ENCODE measurements around the gene CFAP126.
"Not testable (repeated sequence)": the region's sequence is repeated elsewhere in the genome, so short reads cannot be mapped to it uniquely, and the experiment has no call there.

Gene CFAP126

DNA sequence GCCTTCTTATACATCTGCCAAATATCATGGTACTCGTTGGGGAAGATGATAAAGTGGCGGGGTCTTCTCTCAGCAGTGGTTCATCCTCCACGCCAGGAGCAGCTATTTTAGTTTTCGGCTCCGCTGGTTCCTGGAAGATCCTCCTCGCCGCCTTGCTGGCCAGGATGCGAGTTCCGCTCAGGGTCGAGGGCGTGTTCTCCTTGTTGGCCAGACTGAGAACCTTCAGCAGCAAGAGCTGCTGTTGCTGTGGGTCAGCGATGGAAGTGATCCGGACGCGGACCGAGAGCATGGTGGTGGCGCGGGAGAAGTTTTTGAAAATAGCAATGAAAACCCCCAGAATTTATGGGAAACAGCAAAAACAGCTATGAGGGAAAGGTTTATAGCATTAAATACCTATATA is 11.4 kb upstream of the CFAP126 start:
- no peak for DNase-seq

DNA sequence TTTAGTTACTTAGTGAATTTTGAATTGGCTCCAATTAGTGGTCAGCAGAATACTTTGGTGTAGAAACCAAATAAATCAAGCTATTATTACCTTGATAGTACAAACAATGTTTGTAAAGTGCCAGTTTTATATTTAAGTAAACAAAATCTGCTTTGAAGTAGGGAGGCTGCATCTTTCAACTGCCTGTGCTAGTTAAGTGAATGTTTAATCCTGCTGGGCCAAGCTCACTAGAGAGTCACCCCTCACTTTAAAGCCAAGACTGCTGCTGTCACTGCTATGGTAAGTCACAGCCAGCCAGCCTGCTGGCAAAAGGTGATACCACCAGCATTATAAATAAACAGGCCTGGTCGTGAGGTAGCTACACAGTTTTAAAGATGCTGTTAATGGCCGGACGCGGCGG is 10.3 kb upstream of the CFAP126 start:
- DNase-seq: no peak

DNA sequence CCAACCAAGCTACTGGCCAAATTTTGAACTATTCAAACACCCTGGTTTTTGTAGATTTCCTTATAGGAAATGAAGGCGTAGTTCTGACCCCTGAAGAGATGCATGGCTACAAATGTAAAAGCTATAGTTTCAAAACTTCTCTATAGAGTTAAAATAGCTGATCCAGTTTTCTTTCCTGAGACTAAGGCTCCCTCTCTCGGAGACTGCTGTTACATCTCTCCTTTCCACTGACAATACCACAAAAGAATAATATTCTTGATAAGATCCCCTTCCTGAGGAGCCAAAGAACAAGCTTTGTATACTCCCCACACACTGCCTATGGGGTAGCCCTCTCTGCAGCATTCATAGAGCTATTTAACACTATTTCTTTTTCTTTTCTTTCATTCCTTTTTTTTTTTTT is 6.7 kb upstream of the CFAP126 start:
- no peak for DNase-seq

DNA sequence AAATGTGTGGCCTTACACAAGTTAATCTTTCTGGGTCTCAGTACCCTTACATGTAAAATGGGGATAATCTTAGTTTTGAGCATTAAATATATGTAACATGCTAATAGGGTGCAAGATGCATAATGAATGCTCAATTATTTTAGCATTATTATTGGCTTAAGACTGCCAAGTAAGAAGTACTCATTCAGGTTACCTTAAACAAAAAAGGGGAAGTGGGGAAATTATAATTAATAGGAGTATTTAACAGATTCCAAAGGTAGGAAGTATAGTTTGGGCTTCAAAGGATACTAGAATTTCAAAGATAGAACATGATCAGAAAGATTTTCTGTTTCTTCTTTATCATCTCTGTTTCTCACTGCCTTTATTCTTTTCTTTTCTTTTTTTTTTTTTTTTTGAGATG is 5.8 kb upstream of the CFAP126 start:
- no peak for DNase-seq

DNA sequence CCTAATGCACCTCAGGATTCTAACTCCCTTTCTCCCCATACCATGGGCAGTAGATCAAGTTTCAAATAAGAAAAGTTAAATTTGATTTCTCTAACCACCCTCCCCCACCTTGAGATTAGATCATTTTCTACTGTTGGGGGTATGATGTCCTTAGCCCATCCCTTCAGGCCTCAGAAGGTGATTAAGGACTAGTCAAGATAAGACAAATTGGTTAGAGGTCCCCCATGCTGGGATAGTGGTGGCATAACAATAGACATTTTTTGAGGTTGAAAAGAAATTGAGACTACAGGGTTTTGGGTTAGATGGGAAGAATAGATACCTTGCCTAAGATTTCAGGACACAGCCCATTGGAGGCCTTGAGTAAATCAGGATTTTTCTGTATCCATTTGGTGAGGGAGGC is 2.5 kb downstream of the CFAP126 start:
- no peak for DNase-seq

DNA sequence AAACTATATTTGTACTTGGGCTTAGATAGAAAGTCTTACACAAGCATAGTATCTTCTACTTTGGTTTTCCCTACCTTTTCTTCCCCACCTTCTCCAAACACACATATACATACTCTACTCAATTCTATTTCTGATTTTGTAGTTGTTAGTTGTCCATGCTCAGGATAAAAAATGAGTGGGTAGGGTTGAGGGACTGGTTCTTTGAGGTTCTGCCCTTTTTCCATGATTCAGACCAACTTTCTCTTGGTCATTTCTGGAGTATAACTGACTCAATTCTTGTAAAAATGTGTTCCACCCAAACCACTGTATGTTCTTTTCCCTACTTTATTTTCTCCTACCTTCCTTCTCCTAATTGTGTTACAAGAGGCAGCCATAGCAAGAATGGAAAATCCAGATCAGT is 3.3 kb downstream of the CFAP126 start:
- no peak for DNase-seq

DNA sequence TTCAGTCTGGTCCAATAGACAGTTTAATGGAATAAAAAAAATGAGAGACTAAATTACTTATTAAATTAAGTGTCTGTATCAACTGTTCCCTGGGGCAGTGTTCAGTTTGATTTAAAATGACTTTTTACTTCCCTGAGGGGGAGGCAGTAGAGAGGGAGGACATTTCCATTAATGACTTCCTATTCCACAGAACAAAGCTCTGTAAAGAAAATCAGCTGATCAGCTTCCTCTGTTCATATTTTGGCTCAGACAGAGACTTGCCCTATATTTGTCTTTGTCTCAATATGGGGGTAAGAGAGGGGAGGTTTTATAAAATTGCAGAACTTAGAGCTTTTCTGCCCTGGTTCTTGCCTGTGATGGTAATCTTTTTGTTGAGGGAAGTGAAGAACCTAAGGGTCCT is 8.4 kb downstream of the CFAP126 start:
- no peak for DNase-seq

DNA sequence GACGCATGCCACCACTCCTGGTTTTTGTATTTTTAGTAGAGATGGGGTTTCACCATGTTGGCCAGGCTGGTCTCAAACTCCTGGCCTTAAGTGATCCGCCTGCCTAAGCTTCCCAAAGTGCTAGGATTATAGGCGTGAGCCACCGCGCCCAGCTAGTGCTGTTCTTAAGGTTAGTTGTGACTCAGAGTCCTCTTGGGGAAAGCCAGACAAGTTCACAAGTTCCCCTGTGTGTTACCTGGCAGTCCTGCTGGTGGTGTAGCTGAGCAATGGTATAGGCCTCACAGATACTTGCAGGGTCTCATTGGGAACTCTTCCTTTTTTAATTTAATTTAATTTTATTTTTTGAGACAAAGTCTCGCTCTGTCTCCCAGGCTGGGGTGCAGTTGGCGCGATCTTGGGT is 10.6 kb downstream of the CFAP126 start:
- DNase-seq: no peak

DNA sequence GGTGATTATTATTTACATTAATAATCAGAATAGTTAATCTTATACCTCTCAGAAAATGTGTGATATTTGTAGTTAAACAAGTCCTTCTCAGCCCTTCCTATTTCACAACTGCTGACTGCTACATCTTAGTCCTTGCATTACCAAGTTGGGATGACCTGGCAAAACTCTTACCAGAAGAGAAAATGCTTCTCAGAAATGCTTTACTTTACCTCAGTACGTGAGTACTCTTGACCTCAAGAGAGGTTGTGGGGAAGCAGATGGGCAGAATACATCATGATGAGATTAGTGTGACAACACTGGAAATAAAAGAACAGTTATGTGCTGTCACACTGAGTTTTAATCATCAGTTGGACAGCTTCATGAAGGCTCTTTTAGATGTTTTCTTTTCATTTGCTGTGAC is 16.2 kb downstream of the CFAP126 start:
- DNase-seq: no peak

DNA sequence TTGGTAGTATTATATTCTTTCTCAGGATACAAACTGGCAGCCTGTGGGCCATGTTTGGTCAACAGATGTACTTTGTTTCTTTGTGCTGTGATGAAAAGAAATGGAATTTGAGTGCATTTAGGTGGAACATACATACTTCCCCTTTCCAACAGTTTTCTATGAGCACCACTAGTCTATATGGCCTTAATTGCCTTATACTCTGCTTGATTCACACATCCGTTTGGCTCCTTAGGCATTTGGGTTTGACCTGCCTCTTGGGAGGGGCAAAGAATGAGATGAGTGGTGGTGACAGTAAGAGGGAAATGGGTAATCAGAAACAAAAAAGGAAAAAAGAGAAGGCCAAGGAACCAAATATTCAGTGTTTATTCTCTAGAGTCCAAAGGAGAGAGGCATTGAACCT is 17.0 kb downstream of the CFAP126 start:
- no peak for DNase-seq

DNA sequence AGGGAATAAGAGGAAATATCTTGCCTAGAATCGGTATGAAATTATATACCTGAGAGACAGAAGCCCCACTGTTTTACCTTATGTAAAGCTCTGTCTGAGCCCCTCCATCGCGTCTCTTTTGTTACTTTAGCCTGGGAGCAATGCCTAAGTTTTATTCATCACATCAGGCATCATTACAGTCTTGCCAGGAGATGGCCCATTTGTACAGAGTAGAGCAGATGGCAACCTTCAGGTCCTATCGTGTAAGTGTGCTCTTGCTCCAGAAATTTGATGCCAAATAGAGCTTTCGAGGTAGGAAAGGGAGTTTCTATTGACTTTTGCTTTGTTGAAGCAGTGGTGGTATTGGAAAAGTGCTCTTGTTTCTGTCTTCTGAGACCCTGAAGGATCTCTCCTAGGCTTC is 24.9 kb downstream of the CFAP126 start:
- DNase-seq: no peak

DNA sequence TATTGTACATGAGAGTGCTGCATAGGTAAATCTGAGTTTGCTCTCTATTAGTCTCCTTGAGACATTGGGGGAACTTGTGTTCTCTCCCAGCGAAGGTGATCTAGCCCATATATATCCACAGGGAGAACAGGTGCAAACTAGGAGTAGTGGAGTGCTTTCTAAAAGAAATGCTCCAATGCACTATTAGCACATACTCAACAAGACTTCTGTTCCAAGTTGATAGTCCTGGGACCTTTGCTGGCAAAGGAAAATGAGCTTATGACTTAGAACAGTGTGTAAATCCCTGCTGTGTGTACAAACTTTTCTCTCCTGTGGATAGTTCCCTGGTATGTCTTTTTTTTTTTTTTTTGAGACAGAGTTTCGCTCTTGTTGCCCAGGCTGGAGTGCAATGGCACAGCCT is 25.5 kb downstream of the CFAP126 start:
- no peak for DNase-seq

DNA sequence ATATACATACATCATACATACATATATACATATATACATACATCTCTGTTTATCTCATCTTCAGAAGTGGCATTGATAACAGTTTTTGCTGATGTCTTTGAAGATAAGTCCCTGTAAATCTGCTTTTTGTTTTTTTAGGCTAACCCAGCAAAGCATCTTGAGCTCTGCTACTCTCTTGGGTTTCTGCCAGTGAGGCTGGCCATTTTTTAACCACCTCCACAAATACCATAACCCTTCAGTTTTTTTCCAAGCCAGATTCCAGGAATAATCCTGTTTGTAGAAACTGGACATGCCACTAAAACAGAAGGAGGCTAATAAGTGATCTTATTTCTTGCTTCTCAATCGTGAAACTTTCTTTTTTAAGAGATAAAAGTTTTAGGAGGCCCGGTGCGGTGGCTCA is 31.9 kb downstream of the CFAP126 start:
- no peak for DNase-seq

DNA sequence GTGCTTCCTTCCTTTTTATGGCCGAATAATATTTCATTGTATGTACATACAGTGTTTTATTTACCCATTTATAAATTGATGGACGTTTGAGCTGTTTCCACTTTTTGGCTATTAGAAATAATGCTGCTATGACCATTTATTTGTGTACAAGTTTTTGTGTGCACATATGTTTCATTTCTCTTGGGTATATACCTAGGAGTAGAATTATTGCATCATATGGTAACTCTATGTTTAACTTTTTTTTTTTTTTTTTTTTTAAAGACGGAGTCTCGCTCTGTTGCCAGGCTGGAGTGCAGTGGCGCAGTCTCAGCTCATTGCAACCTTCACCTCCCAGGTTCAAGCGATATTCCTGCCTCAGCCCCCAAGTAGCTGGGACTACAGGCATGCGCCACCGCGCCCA is 34.5 kb downstream of the CFAP126 start:
- DNase-seq: no peak

DNA sequence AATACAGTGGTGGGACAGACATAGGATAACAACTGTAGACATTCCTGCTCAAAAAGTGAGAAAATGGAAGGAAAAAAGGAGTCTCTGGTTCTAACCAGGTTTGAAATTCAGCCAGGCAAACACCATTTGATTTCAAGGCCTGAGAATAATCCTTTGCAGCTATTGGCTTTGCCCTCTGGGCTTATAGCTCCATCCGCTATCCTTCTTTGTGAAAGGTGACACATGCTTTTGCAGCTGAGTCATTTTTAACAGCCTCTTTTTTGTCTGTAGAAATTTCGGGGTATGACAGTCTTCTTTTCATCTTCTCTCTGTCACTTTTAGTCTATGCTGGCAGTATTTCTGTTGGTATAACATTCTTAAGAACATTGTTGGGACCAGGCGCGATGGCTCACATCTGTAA is 37.3 kb downstream of the CFAP126 start:
- no peak for DNase-seq

DNA sequence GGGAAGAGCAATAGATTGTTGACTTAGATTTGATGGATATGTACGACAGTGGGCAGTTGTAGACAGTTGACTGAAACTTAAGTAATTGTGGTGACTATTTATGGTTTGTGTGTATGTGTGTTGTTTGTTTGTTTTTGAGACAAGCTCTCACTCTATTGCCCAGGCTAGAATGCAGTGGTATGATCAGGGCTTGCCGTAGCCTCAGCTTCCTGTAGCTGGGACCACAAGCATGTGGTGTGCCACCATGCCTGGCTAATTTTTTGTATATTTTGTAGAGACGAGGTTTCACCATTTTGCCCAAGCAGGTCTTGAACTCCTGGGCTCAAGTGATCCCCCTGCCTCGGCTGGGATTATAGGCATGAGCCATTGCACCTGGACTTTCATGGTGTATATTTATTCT is 43.7 kb downstream of the CFAP126 start:
- DNase-seq: no peak

DNA sequence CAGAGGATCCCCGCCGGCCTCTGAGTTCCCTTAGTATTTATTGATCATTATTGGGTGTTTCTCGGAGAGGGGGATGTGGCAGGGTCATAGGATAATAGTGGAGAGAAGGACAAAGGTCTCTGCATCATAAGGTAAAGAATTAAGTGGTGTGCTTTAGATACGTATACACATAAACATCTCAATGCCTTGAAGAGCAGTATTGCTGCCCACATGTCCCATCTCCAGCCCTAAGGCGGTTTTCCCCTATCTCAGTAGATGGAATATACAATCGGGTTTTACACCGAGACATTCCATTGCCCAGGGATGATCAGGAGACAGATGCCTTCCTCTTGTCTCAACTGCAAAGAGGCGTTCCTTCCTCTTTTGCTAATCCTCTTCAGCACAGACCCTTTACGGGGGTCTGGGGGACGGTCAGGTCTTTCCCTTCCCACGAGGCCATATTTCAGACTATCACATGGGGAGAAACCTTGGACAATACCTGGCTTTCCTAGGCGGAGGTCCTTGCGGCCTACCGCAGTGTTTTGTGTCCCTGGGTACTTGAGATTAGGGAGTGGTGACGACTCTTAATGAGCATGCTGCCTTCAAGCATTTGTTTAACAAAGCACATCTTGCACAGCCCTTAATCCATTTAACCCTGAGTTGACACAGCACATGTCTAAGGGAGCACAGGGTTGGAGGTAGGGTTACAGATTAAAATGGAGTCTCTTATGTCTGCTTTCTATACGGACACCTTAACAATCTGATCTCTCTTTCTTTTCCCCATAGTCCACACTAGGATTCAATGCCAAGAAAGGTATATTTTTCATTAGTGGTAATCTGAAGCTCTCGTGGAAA is 51.6 kb downstream of the CFAP126 start:
- DNase-seq: not testable (repeated sequence)
